ENCODE measurements around the gene BHLHA15. TPM values are rescaled to one million over a fixed set of nuclear protein-coding genes. Genes with fewer than 3 reads are reported as not detected.

The BHLHA15 gene
- total RNA-seq, 2 experiments from 2014 or later = 0.33 TPM; not detected in 1

DNA sequence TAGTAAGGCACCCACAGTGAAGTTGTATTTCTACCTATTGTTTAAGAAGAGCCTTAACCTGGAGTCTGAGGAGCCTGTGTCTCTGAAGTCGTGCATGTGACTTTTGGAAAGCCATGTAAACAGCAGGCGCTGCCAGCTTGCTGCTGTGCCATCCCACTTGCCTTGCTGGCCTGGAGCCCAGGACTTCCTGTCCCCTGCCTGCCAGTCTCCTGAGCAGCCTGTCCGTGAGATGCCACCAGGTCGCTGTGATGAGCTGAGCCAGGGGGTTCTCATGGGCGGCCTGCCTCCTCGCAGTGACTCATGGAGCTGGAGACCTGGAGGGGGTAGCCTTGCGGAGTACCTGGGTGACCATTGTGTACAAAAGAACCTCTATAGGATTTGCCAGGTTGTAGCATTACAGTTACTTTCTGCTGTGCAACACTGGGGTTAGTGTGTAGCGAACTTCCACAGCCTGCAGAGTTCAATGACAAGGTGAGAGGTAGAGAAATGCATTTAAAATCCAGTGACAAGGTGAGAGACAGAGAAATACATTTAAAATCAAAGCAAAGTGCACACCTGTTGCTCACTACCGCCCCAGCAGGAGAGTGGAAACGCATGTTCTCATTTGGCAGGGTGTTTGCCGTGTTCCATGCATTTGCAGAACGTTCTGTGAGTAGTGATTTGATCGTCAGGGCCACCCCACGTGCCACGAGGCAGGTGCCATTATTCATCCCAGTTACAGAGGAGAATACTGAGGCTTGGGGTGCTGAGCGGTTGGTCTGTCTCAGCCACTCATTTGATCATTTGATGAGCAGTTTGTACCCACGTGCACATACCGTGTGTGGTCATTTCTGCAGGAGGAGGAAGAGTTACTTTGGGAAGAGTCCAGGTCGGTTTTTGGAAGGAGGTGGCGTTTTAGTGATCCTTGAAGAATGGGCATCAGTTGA lies 36.6 kb upstream of the BHLHA15 start:
- ATAC-seq (no peak), DNase-seq (no peak)
- Mint-ChIP-seq H3K4me1 (no peaks in the 10 kb centered on the region), H3K27me3 (no peaks in the 10 kb centered on the region), H3K9me3 (ENCODE audit: low read depth) (no peaks in the 10 kb centered on the region), H3K36me3 (peaks cover 2% of the 10 kb centered on the region), H3K4me3 (no peak overlapping the region), H3K27ac (no peak overlapping the region)
- CTCF ChIA-PET = interaction anchor here (2.1 kb wide), 1 partner anchor 153 kb away, joined by 8 read pairs; no protein-coding TSS in a partner anchor

DNA sequence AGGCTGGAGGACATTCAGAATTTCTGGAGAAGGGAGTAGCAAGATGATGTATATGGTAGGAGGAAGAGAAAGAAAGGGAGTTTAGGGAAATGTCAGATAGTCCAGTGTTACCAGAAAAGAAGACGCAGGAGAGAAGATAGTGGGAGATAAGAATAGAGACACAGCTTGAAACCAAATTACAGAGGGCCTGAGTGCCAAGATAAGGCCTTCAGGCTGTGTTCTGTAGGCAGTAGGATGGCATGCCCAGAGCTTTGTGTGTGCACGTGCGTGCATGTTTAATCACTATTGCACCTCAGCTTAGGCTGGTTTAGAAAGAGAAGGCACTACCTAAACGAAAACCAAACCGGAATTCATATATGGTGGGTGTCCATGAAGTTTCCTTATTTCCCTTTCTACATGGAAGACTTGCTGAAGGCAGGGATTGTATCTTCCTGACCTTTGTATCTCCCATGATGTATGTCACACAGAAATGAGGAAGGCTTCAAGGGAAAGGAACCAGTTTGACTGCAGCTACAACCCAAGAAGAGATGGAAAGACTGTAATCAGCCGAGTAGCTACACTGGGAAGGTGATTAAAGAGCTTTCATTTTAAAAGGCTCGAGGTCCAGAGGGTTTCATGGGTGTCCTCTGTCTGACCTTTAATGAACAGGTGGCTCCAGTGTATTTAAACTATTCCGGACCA lies 35.8 kb upstream of the BHLHA15 start:
- Mint-ChIP-seq H3K36me3 (peaks cover 2% of the 10 kb centered on the region), H3K4me1 (no peaks in the 10 kb centered on the region), H3K4me3 (no peak overlapping the region), H3K27ac (no peak overlapping the region), H3K27me3 (no peaks in the 10 kb centered on the region), H3K9me3 (ENCODE audit: low read depth) (no peaks in the 10 kb centered on the region)
- ATAC-seq (no peak), DNase-seq (no peak)
- CTCF ChIA-PET = interaction anchor here (1.0 to 2.1 kb wide), 3 partner anchors 10 to 154 kb away, joined by 4 to 8 read pairs (median 8); no protein-coding TSS in a partner anchor

DNA sequence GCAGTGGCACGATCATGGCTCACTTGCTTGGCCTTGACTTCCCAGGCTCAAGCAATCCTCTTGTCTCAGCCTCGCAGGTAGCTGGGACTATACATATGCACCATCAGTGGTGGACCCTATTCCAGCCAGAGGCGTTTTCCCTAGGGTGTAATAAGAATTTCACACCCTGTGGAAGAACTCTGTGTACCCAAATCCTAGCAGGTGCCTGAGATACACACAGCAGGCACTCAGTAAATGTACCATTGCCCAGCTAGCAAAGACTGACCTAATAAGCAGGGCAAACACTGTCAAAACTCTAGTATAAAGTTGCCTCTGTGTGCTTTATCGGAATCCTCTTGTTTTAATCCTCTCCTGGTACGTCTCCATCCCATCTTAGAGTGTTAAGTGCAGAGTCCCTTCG lies 33.7 kb upstream of the BHLHA15 start:
- Mint-ChIP-seq H3K27ac (no peak overlapping the region), H3K4me3 (no peak overlapping the region), H3K27me3 (no peaks in the 10 kb centered on the region), H3K9me3 (ENCODE audit: low read depth) (no peaks in the 10 kb centered on the region), H3K36me3 (peaks cover 2% of the 10 kb centered on the region), H3K4me1 (no peaks in the 10 kb centered on the region)
- ATAC-seq = no peak
- no peak for DNase-seq
- CTCF ChIA-PET = interaction anchor here (0.6 to 1.5 kb wide), 4 partner anchors 9 to 463 kb away, joined by 3 to 5 read pairs (median 4); no protein-coding TSS in a partner anchor

DNA sequence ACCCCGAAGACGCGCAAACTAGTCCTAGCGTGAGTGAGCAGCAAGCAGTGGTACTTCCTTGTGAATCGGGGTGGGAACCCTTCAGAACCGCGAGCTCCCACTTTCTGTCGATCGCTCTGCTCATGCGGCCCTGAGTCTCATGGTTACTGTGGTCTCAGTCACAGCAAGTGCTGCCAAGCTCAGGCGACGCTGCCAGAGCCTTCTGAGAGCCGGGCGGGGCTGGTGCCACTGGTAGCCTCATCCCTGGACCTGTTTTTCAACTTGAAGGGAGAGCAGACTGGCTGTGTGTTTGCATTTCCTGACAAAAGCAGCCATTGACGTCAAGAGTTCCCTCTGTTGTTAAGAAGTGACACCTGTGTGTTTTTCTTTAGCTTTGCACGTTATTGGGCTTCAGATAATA lies 32.9 kb upstream of the BHLHA15 start:
- H3K9me3 Mint-ChIP-seq (ENCODE audit: low read depth) = no peaks in the 10 kb centered on the region

DNA sequence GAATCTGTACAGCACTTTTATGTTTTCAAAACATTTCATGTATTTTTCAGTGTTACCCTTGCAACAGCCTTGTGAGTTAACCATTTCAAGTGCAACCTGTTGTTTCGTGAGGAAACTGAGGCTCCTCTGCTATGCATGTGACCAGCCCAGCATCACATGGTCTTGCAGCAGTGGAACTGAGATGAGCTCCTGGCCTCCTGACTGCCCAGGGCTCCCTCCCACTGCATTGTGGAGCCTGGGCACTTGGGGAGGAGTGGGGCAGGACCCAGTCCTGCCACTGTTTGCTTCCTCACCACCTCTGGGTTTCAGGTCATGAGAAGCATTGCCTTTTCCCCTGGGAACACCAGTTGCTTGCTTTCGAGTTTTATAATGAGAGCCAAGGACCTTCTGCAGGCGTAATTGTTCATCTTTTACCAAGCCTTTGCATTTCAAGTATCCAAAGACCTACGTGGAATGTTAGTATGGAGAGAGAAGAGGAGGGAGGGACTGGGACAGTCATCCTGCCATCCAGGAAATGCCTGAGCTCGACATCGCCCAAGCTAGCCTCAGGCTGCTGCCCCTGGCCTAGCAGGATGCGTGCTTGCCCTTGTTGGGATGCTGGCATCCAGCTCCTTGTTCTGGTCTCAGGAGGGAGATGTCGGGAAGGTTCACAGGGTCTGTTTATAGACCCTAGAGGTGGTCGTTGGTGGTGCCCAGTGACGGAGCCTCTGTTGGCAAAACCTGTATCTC lies 32.3 kb upstream of the BHLHA15 start:
- no peak for DNase-seq
- Mint-ChIP-seq H3K27ac (no peak overlapping the region), H3K9me3 (ENCODE audit: low read depth) (no peaks in the 10 kb centered on the region), H3K36me3 (peaks cover 2% of the 10 kb centered on the region), H3K4me1 (no peaks in the 10 kb centered on the region), H3K27me3 (no peaks in the 10 kb centered on the region), H3K4me3 (no peak overlapping the region)
- CTCF ChIA-PET = interaction anchor here (2.3 kb wide), 1 partner anchor 10 kb away, joined by 8 read pairs; no protein-coding TSS in a partner anchor
- no peak for ATAC-seq

More for the DNA sequence above, 32.9 kb upstream of the BHLHA15 start:
- no peak for DNase-seq
- H3K4me1 Mint-ChIP-seq = no peaks in the 10 kb centered on the region
- no peaks in the 10 kb centered on the region for H3K27me3 Mint-ChIP-seq
- no peak overlapping the region for H3K27ac Mint-ChIP-seq
- H3K36me3 Mint-ChIP-seq = peaks cover 2% of the 10 kb centered on the region
- no peak overlapping the region for H3K4me3 Mint-ChIP-seq
- ATAC-seq = no peak
- CTCF ChIA-PET = interaction anchor here (0.6 to 1.5 kb wide), 4 partner anchors 9 to 464 kb away, joined by 3 to 5 read pairs (median 4); no protein-coding TSS in a partner anchor

DNA sequence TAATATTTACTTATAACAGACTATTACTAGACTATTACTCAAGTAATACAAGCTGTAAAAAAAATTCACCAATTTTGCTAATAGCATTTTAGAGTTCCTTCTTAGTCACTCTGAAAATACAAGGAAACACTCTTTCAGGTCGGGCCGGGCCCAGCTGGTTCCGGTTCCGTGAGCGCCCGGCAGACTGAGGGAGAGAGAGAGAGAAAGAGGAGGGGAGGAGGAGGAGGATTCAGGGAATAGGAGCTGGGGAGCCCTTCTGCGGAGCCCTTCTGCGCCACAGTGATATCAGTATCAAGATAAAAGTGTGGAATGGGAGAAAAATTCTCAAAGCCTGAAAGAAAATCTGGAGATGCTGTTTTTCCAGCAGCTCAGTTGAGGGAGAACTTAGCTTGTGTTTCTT lies 30.5 kb upstream of the BHLHA15 start:
- Mint-ChIP-seq H3K27me3 (no peaks in the 10 kb centered on the region), H3K4me3 (no peak overlapping the region), H3K9me3 (ENCODE audit: low read depth) (no peaks in the 10 kb centered on the region), H3K27ac (no peak overlapping the region), H3K36me3 (no peaks in the 10 kb centered on the region), H3K4me1 (no peaks in the 10 kb centered on the region)
- ATAC-seq = no peak
- no peak for DNase-seq
- CTCF ChIA-PET = interaction anchor here (2.3 kb wide), 1 partner anchor 12 kb away, joined by 8 read pairs; no protein-coding TSS in a partner anchor

DNA sequence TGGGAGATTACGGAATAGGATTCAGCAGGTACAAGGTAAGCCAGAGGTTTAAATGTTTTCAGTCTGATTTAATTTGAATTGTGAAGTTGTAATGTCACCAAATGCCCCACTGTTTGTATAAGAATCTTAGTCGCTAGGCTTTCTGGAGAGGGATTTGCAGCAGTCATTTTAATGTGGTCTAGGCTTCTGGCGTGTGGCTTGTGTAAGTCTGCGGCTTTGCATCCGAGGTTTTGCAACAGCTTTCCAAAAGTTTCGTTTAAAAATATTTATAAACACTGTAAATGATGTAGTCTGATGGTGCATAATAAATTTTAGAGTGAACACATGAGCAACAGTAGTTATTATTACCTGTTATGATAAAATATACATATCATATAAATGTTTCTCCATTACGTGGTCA lies 26.1 kb upstream of the BHLHA15 start:
- CTCF ChIA-PET = interaction anchor here (1.2 to 3.8 kb wide), 3 partner anchors 9 to 164 kb away, joined by 3 to 15 read pairs (median 4); no protein-coding TSS in a partner anchor
- Mint-ChIP-seq H3K36me3 (peaks cover 12% of the 10 kb centered on the region), H3K9me3 (ENCODE audit: low read depth) (no peaks in the 10 kb centered on the region), H3K27ac (no peak overlapping the region), H3K4me1 (peaks cover 9% of the 10 kb centered on the region), H3K4me3 (no peak overlapping the region), H3K27me3 (no peaks in the 10 kb centered on the region)
- no peak for ATAC-seq
- DNase-seq = no peak

DNA sequence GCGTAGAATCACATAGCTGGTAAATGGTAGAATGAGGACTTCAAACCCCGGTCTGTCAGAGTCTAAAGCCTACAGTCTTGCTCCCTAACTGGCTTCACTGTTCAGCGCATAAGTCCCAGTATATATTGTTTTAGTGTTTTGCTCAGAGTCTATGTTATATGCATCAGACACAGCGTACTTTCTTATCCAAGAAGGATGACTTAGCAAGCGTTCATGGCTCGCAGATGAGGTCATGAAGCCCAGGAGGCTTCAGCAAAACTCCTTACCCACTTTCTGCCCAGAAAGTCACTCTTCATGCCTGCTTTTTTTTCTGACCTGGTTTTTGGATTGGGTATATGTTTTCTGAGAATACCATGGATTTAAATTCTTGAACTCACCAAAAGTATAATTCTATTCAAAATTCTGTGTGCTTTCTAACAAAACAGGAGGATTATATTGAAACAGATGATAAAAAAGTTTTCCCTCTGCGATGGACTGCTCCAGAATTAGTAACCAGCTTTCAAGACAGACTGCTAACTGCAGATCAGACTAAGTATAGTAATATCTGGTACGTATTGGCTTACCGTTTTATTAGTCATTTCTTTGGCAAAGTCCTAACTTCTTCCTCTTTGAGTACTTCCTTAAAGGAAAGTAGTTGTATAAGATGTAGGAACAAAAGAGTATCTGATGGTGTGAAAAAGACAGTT lies 24.6 kb upstream of the BHLHA15 start:
- Mint-ChIP-seq H3K4me1 (peaks cover 13% of the 10 kb centered on the region), H3K36me3 (peaks cover 18% of the 10 kb centered on the region), H3K4me3 (no peak overlapping the region), H3K27ac (no peak overlapping the region), H3K27me3 (no peaks in the 10 kb centered on the region), H3K9me3 (ENCODE audit: low read depth) (no peaks in the 10 kb centered on the region)
- ATAC-seq = no peak
- no peak for DNase-seq
- CTCF ChIA-PET = interaction anchor here (3.8 kb wide), 1 partner anchor 19 kb away, joined by 15 read pairs; no protein-coding TSS in a partner anchor

DNA sequence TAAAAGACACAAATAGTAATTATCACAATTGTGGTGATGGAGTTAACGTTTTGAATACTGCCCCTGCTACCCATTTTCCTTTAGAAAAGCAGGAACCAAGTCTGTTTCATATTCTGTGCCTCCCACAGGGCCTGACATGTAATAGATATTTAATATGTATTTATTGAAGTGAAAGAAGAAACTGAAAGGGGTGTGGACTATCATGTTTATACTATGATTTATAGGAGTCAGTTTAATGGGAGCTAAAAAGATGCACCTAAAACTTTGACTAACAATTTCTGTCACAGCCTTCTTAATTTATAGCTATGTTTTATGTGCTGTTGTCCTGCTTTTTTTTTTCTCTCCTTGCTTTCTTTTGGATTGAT lies 24.1 kb upstream of the BHLHA15 start:
- H3K36me3 Mint-ChIP-seq = peaks cover 18% of the 10 kb centered on the region
- no peaks in the 10 kb centered on the region for H3K9me3 Mint-ChIP-seq (ENCODE audit: low read depth)
- H3K4me3 Mint-ChIP-seq = no peak overlapping the region
- H3K4me1 Mint-ChIP-seq = peaks cover 13% of the 10 kb centered on the region
- DNase-seq (no peak), ATAC-seq (no peak)
- H3K27ac Mint-ChIP-seq = no peak overlapping the region
- H3K27me3 Mint-ChIP-seq = no peaks in the 10 kb centered on the region
- CTCF ChIA-PET = interaction anchor here (1.0 to 3.8 kb wide), 2 partner anchors 15 to 19 kb away, joined by 3 to 15 read pairs; no protein-coding TSS in a partner anchor

DNA sequence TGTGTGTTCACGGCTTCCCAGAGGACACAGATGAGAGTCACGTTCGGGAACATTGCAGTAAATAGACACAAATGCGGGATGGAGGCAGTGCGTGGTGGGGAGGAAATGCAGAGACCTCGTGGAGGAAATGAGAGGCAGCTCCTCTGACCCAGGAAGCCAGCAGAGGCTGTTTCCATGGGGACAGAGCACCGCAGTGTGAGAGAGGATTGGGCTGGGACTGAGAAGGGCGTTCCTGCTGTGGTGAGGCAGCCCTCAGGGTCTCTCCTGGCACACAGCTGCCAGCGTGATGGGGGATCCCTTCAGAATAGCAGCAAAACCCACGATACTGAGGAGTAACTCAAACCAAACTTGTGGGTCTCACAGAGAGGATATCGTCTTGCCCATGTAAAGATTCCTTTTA lies 21.7 kb upstream of the BHLHA15 start:
- peak; percentile 23 for ATAC-seq
- CTCF ChIA-PET = interaction anchor here (1.1 kb wide), 1 partner anchor 13 kb away, joined by 3 read pairs; no protein-coding TSS in a partner anchor
- H3K27me3 Mint-ChIP-seq = no peaks in the 10 kb centered on the region
- no peak overlapping the region for H3K4me3 Mint-ChIP-seq
- no peak overlapping the region for H3K27ac Mint-ChIP-seq
- H3K9me3 Mint-ChIP-seq (ENCODE audit: low read depth) = no peaks in the 10 kb centered on the region
- DNase-seq = peak; percentile 52
- H3K36me3 Mint-ChIP-seq = peaks cover 18% of the 10 kb centered on the region
- peaks cover 13% of the 10 kb centered on the region for H3K4me1 Mint-ChIP-seq

DNA sequence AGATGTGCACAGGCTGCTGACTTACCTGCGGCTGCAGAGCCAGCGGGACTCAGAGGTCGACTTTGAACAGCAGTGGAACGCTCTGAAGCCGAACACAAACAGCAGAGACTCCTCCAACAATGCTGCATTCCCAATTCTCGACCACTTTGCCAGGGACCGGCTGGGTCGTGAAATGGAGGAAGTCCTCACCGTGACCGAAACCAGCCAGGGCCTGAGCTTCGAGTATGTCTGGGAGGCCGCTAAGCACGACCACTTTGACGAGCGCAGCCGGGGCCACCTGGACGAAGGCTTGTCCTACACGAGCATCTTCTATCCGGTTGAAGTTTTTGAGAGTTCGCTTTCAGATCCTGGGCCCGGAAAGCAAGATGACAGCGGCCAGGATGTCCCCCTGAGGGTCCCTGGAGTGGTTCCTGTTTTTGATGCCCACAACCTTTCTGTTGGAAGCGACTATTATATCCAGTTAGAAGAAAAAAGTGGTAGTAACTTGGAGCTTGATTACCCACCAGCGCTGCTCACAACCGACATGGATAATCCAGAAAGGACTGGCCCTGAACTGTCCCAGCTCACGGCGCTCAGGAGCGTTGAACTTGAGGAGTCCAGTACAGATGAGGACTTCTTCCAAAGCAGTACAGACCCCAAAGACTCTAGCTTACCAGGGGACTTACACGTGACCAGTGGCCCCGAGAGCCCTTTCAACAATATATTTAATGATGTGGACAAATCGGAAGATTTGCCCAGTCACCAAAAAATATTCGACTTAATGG lies 19.4 kb upstream of the BHLHA15 start:
- Mint-ChIP-seq H3K27ac (no peak overlapping the region), H3K27me3 (no peaks in the 10 kb centered on the region), H3K36me3 (peaks cover 21% of the 10 kb centered on the region), H3K9me3 (ENCODE audit: low read depth) (no peaks in the 10 kb centered on the region), H3K4me1 (peaks cover 13% of the 10 kb centered on the region), H3K4me3 (no peak overlapping the region)
- CTCF ChIA-PET = interaction anchor here (1.2 kb wide), 1 partner anchor 50 kb away, joined by 3 read pairs; no protein-coding TSS in a partner anchor
- DNase-seq (no peak), ATAC-seq (no peak)

Data from activated CD8-positive, alpha-beta memory T cell treated with anti-CD3 and anti-CD28 coated beads, Interleukin-2, amount 10 ng/mL, durations not matched to agents 7 days and 5 days (primary cell).